Muscle layer of duodenum (tissue), 2 donors: Measurements from ENCODE around the gene OSGEP.
A peak's percentile ranks its signal among the peaks of the same experiment; 100 is the strongest.

ENCODE experiments used
- H3K27ac ChIP-seq: one replicate; pipeline ENCODE4 v1.7.0; 2013; ENCODE audit warnings: mild to moderate bottlenecking, low read length
- H3K27me3 ChIP-seq: one replicate; pipeline ENCODE4 v1.7.0; 2013; ENCODE audit warnings: low read depth, mild to moderate bottlenecking, control low read depth, low read length
- H3K36me3 ChIP-seq, 2 donors: one replicate each; pipeline ENCODE4 v1.7.0; 2013; ENCODE audit warnings: low read length in 2 of 2, control low read depth in 1 of 2, mild to moderate bottlenecking in 1 of 2; ENCODE audit not compliant: insufficient read depth in 2 of 2, control insufficient read depth in 1 of 2
- H3K4me1 ChIP-seq, 2 donors: one replicate each; pipeline ENCODE4 v1.7.0; 2013; ENCODE audit warnings: low read length in 2 of 2, mild to moderate bottlenecking in 2 of 2, control low read depth in 1 of 2, moderate library complexity in 1 of 2; ENCODE audit not compliant: insufficient read depth in 2 of 2, control insufficient read depth in 1 of 2
- H3K4me3 ChIP-seq, 2 donors: one replicate each; pipeline ENCODE4 v1.7.0; 2013; ENCODE audit warnings: low read length in 2 of 2, low read depth in 1 of 2, mild to moderate bottlenecking in 1 of 2
- H3K9me3 ChIP-seq, 2 donors: one replicate each; pipeline ENCODE4 v1.7.0; 2013; ENCODE audit warnings: low read length in 2 of 2, control low read depth in 1 of 2, mild to moderate bottlenecking in 1 of 2; ENCODE audit not compliant: control insufficient read depth in 1 of 2
- donor health status: healthy.

OSGEP gene

DNA sequence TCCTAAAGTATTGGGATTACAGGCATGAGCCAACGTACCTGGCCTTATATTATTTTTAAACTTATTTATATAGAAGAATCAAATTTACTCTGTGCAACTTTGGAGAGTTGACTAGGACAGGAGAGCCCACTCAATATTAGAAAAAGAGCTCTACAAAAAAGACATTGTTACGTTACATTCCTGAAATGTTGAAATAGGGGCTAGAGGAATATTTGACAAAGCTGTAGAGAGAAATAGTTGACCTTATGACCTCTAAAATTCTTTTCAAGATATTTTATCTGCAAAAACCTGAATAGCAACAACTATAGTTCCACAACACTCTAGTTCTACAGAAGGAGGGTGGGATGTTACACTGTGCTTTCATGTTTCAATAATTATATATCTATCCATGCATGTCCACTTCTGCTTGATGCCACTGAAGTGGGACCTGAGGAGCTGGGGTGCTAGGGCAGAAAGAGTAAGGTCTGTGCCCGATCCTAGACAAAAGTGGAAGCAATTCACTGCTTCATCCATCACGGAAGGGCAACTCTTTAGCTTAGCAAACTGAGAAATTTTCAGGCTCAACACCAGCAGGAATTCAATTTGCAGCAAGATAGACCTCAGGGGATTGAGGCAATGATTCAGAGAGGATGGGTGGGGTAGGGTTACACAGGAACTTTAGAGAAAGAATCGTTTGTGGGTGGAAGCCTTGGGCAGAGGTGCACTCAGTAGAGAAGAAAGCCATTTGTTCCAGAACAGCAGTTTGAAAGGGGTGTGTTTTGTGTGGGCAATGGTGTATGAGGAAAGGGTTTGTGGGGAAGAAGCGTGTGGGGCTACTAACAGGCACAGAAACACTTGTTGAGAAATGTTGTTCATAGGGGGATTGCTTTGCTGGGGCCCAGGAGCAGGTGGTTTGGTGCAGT, 34.7 kb upstream of the OSGEP start:
- Histone ChIP-seq H3K27ac (no peak overlapping the region), H3K4me3 (no peak overlapping the region), H3K36me3 (no peaks in the 10 kb centered on the region), H3K4me1 (no peaks in the 10 kb centered on the region), H3K27me3 (no peaks in the 10 kb centered on the region), H3K9me3 (no peaks in the 10 kb centered on the region)

GRCh38 chr14:20487396-20487725, 32.7 kb upstream of the OSGEP start:
- H3K27ac ChIP-seq = no peak overlapping the region

DNA sequence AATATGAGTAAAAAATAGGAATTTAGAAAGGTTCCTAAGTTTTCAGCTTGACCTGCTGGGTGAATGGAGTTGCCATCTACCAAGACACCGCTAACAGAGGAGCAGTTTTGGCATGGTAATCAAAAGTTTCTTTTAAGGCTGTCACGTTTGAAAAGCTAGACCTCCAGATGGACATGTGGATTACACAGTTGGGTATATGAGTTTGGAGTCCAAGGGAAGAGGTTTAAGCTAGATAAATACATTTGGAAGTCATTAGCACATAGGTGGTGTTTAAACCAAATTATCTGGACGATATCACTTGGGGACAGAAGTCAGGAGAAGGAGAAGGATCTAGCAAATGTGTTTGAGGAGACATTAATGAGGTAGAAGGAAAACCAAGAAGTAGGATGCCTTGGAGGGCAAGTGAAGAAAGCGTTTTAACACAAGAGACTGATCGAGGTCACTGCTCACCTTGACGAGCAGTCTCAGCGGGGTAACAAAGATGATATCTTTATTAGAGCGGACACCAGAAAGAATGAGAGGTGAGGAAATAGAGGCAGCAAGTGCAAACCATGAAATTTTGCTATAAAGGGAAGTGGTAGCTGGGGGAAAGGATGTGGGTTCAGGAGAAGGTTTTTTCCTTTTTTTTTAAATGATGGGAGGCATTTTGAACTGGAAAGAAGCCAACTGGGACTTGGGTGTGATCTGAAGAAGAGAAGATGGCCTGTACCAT, 32.2 kb upstream of the OSGEP start:
- Histone ChIP-seq H3K9me3 (no peaks in the 10 kb centered on the region), H3K27ac (no peak overlapping the region), H3K27me3 (no peaks in the 10 kb centered on the region), H3K4me1 (no peaks in the 10 kb centered on the region), H3K36me3 (no peaks in the 10 kb centered on the region), H3K4me3 (no peak overlapping the region)

More at GRCh38 chr14:20487396-20487725, 32.7 kb upstream of the OSGEP start:
- H3K36me3 ChIP-seq = no peaks in the 10 kb centered on the region
- no peak overlapping the region for H3K4me3 ChIP-seq
- no peaks in the 10 kb centered on the region for H3K27me3 ChIP-seq
- H3K4me1 ChIP-seq = no peaks in the 10 kb centered on the region
- H3K9me3 ChIP-seq = no peaks in the 10 kb centered on the region

- no peak overlapping the region for H3K4me3 ChIP-seq
- H3K36me3 ChIP-seq = no peaks in the 10 kb centered on the region
- no peaks in the 10 kb centered on the region for H3K27me3 ChIP-seq
- no peaks in the 10 kb centered on the region for H3K9me3 ChIP-seq
- H3K27ac ChIP-seq = no peak overlapping the region
- H3K4me1 ChIP-seq = no peaks in the 10 kb centered on the region
Observed at GRCh38 chr14:20485900-20486299, 31.3 kb upstream of the OSGEP start.

- Histone ChIP-seq H3K4me1 (peaks cover 0 to 4% of the 10 kb centered on the region in 2 donors), H3K4me3 (no peak overlapping the region), H3K9me3 (no peaks in the 10 kb centered on the region), H3K27ac (no peak overlapping the region), H3K36me3 (peaks cover 0 to 7% of the 10 kb centered on the region in 2 donors), H3K27me3 (no peaks in the 10 kb centered on the region)
Observed at GRCh38 chr14:20482382-20482781, 27.8 kb upstream of the OSGEP start.

DNA sequence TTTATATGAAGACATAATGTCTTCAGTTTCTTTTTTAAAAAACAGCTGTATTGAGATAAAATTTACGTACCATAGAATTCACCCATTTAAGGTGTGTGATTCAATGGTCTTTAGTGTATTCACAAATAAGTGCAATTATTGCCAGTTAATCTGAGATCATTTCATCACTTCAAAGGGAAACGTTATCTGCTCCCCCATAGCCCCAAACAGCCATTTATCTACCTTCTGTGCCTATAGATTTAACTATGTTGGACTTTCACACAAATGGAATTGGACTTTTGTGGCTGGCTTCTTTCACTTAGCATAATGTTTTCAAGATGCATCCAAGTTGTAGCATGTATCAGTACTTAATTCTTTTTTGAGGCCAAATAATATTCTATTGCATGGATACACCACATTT, 24.3 kb upstream of the OSGEP start:
- H3K36me3 ChIP-seq = peaks cover 20 to 39% of the 10 kb centered on the region in 2 donors
- H3K4me3 ChIP-seq = no peak overlapping the region
- H3K27me3 ChIP-seq = no peaks in the 10 kb centered on the region
- no peaks in the 10 kb centered on the region for H3K9me3 ChIP-seq
- H3K27ac ChIP-seq = no peak overlapping the region
- H3K4me1 ChIP-seq = peaks cover 0 to 14% of the 10 kb centered on the region in 2 donors

DNA sequence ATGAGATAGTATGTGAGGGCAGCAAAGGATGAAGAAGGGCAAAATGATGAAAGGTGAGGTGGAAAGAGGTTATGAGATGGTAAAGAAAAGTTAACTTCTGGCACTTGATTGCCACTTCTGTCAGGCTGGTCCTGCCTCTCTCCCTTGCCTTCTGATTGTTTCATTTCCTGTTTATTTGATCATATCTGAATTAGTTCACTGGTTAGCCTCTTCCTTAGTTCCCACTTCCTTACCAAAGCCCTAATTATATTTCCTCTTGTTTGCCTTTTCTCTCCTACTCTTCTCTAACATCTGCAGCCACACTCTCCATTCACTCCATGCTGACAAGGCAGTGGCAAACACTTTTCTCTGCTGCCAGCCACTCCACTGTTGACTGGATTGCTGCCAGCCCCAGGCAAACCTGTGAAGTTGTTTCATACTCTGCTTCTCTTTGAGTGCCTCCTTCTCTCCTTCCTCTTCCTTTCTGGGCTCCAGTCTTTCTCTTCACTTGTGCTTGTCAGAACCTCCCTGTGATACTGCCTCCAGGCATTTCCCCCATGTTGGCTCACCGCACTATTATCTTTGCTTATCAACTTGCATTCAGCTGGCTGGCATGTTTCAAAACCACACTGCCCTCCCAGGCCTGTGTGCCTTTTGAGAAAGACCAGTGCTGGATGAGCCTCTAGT, 22.7 kb upstream of the OSGEP start:
- peaks cover 0 to 14% of the 10 kb centered on the region in 2 donors for H3K4me1 ChIP-seq
- H3K27ac ChIP-seq = peak overlapping the region; percentile 14
- no peaks in the 10 kb centered on the region for H3K9me3 ChIP-seq
- no peaks in the 10 kb centered on the region for H3K27me3 ChIP-seq
- H3K4me3 ChIP-seq = no peak overlapping the region
- peaks cover 20 to 39% of the 10 kb centered on the region in 2 donors for H3K36me3 ChIP-seq

- H3K4me1 ChIP-seq = peaks cover 0 to 14% of the 10 kb centered on the region in 2 donors
- H3K36me3 ChIP-seq = peaks cover 20 to 39% of the 10 kb centered on the region in 2 donors
- H3K27me3 ChIP-seq = no peaks in the 10 kb centered on the region
- H3K27ac ChIP-seq = no peak overlapping the region
- no peak overlapping the region for H3K4me3 ChIP-seq
- no peaks in the 10 kb centered on the region for H3K9me3 ChIP-seq
Observed at GRCh38 chr14:20476776-20477175, 22.2 kb upstream of the OSGEP start.

DNA sequence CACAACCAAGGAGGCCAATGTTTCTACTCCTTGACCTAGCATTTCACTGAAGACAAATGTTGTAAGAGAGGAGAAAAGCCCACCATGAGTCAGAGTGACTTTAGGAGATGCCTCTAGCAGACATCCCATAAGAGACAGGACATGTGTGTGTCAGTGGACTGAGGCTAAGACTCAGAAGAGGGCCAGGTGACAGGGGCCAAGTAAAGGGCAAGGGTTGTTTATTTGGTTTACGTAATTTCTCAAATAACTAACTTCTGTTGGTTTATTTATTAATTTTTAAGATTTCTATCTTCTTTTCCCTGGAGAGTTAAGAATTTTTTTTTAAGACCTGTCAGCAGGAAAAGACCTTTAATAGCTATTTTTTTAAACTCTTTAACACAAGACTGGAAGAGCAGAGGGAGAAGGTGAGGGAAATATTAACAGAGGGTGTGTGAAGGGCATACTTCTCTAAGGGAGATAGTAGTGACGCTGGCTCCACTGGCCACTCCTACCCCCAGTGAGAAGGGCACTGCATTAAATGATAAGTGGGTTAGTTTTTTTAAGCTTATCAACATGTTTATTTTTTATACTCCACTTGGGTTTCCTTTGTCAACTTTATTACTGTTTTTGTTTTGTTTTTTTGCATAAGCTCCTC, 18.0 kb upstream of the OSGEP start:
- Histone ChIP-seq H3K9me3 (no peaks in the 10 kb centered on the region), H3K27me3 (no peaks in the 10 kb centered on the region), H3K36me3 (peaks cover 20 to 35% of the 10 kb centered on the region in 2 donors), H3K27ac (no peak overlapping the region), H3K4me1 (peaks cover 13 to 14% of the 10 kb centered on the region in 2 donors), H3K4me3 (no peak overlapping the region)

DNA sequence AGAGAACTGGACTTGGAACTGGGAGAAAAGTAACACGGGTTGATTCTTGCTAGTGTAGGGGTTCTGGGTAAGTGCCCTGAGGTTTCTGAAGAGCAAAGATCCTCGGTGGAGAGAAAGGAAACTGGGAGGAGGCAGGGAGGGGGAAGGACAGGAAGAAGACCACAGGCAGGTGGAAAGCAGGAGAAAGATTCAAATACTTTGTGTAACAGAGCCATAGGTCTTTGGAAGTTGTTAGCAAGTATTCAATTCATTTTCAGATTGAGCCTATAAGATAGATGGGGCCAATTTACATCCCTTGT, 15.9 kb upstream of the OSGEP start:
- H3K27ac ChIP-seq = peak overlapping the region; percentile 92
- H3K27me3 ChIP-seq = no peaks in the 10 kb centered on the region
- H3K36me3 ChIP-seq = peaks cover 10 to 14% of the 10 kb centered on the region in 2 donors
- peak overlapping the region; percentile 65 to 89 for H3K4me3 ChIP-seq
- peaks cover 0 to 14% of the 10 kb centered on the region in 2 donors for H3K4me1 ChIP-seq
- no peaks in the 10 kb centered on the region for H3K9me3 ChIP-seq
